ENCODE results near the gene AKIRIN2.

The AKIRIN2 gene
- 64.8 to 79.1 reads per million in 2 donors for total RNA-seq

- peak; percentile 88 to 99 (median 94) for DNase-seq
These were observed at the start of gene AKIRIN2 for GRCh38 chr6:87701676-87702588. AKIRIN2 (minus strand) TSS chr6:87702233; CDS start chr6:87701684, 549 bp downstream.

GRCh38 chr6:87747646-87748045, 45.6 kb upstream of the AKIRIN2 start:
- no peak for DNase-seq

- DNase-seq, result no peak
These were observed 44.1 kb upstream of the AKIRIN2 start for GRCh38 chr6:87745966-87746721.

GRCh38 chr6:87743454-87743853, 41.4 kb upstream of the AKIRIN2 start:
- DNase-seq, result no peak

- DNase-seq, result peak in 4 of 5 experiments; percentile 28 to 97 (median 54)
These were observed 40.1 kb upstream of the AKIRIN2 start for GRCh38 chr6:87742106-87742505.

DNA sequence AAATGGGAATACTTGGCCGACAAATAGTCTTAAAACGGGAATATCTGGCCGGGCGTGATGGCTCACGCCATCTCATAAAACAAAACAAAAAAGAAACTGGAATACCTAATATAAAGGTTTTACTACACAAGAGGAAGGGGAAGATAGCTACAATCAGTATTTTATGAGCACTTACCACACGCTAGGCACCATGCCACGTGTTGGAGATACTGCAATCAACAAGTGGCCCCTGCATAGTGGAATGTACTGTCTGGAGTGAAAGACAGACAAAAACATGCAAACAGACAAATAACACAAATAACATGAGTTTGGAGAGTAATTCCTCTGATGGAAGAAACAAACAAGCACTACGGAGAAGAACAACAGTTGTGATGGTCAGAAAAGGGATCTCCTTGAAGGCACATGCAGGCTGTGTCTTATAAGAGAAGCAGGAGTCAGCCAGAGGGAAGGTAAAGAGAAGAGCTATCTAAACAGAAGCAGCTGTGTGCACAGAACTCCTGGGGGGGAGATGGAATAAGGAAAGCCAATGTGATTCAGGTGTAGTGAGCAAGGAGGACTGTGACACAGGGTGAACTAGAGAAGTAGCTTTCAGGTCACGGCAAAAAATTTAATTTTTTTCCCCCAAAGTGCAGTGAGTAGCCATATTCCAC, 39.1 kb upstream of the AKIRIN2 start:
- DNase-seq, result no peak

GRCh38 chr6:87738744-87739143, 36.7 kb upstream of the AKIRIN2 start:
- DNase-seq, result peak in 1 of 5 experiments; percentile 41

GRCh38 chr6:87738000-87738399, 36.0 kb upstream of the AKIRIN2 start:
- DNase-seq, result peak in 1 of 5 experiments; percentile 82

DNA sequence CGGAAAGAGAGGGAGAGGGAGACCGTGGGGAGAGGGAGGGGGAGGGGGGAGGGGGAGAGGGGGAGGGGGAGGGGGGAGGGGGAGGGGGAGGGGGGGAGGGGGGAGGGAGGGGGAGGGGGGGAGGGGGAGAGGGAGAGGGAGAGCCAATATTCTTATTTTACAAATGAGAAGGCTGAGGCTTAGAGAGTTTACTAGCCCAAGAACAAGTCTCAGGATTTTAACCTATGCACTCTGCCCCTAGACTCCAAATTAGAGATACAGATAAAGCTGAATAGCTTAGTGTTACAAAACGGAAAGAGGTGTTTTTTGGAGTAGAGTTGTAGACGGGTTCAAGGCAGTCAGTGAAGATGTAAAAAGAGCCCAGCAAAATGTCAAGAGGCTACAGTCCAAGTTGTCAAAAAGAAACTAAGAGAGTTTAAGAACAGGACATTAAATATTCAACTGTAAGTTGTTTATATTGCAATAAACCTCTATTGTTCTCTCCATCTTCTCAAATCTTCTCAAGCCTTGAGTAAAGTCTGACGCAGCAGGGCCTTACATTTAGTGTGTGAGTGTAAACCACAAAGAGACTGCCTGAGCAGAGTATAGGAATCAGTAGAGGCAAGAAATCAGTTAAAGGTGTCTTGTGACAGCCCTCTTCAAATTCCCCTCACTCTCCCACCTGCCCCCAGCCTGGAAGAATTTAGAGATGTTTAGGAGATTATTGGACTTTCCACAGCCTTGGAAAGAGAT, 34.9 kb upstream of the AKIRIN2 start:
- DNase-seq, result peak in 1 of 5 experiments; percentile 87

- peak in 2 of 5 experiments; percentile 58 to 68 for DNase-seq
These were observed 30.0 kb upstream of the AKIRIN2 start for GRCh38 chr6:87731818-87732661.

DNA sequence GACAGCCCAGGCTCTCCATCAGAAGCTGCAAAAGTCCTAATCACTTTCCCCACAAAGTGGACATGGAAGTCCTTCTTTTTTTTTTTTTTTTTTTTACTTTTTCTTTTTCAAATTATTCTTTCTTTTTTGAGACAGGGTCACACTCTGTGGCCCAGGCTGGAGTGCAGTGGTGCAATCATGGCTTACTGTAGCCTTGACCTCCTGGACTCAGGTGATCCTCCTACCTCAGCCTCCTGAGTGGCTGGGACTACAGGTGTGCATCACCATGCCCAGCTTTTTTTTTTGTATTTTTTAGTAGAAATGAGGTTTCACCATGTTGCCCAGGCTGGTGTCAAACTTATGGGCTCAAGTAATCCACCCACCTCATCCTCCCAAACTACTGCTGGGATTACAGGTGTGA, 29.0 kb upstream of the AKIRIN2 start:
- DNase-seq, result no peak

- DNase-seq, result no peak
These were observed 28.1 kb upstream of the AKIRIN2 start for GRCh38 chr6:87729965-87730719.

- no peak for DNase-seq
These were observed 26.7 kb upstream of the AKIRIN2 start for GRCh38 chr6:87728706-87729105.

GRCh38 chr6:87724983-87725811, 23.2 kb upstream of the AKIRIN2 start:
- peak in 1 of 5 experiments; percentile 86 for DNase-seq

DNA sequence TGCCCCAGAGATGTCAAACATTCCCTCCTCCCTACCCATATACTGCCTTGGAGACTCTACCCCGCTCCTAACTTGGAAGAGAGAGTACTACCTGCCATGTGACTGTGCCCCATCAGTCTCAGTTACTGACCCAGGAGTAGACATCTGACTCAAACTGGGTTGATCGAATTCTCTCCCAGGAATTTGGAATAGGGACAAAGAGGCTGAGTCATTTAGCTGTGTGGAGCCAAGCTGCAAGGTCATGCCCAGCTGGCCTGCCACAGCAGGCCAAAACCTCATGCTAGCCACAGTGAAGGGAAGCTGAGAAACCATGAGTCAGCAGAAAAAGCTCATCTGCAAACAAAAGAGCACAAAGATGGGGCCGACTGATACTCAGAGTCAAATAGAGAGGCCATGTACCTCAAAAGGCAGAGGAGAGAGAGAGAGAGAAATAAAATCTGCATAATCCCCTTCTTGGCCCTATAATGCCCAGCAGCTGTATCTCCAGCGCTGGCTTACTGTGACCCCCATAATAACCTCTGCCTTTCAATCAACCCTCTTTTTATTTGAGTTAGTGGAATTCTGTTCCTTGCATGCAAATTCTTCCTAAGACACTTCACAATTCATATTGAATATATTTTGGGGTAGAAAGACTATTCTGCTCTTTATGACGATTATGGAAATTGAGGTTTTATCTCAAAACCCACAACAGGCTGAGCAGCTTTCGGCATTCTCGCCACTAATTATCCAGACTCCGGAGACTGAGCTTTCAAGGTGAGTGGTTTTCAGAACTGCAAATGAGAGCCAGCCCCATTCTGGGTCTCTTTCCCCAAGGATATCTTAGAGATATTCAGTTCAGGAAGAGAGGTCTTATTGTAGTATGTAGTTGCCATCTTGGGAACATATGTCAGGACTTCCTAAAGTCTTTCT, 21.4 kb upstream of the AKIRIN2 start:
- peak in 1 of 5 experiments; percentile 87 for DNase-seq

GRCh38 chr6:87722540-87723169, 20.6 kb upstream of the AKIRIN2 start:
- no peak for DNase-seq

GRCh38 chr6:87721311-87721710, 19.3 kb upstream of the AKIRIN2 start:
- no peak for DNase-seq

All from T-helper 2 cell (primary cell).